HepG2 (cell line): ENCODE data around the gene ARL5C. TPM values are rescaled to one million over a fixed set of nuclear protein-coding genes. Genes with fewer than 3 reads are reported as not detected.

Source experiments
- ATAC-seq: fragments of 200-7000 bp; cut with Tn5 transposase; 3 replicates; pipeline ENCODE4 v1.9.1; 2020; ENCODE audit warnings: mild to moderate bottlenecking, moderate library complexity
- BruUV-seq: library from RNA; stranded (reverse); fragments of 400-500 nt; replicated peaks from 2 replicates; lab custom pipeline; 2021; lab: Mats Ljungman, UMichigan
- CTCF ChIA-PET: fragments of 300-600 bp; formaldehyde crosslinking; extraction: SDS; loops from one replicate; lab custom pipeline; 2021; ENCODE audit warnings: low total read pairs, inconsistent platforms, low intra/inter-chr PET ratio; lab: Yijun Ruan, JAX
- POLR2A ChIA-PET: fragments of 350-600 bp; sonication (Branson Sonifier 250); formaldehyde crosslinking; loops from one replicate; lab custom pipeline; 2020; ENCODE audit warnings: antibody characterized with exemption, inconsistent platforms; lab: Yijun Ruan, JAX
- DNase-seq: peaks from one replicate; pipeline ENCODE4 v3.0.0-alpha.2; 2015; ENCODE audit warnings: low spot score
- FAIRE-seq: peaks from 3 replicates; lab custom pipeline; 2011; peaks lifted over from hg19 to GRCh38; lab: Jason Lieb, UNC
- H2AFZ ChIP-seq: one replicate; pipeline ENCODE4 v1.6.1; 2011; ENCODE audit warnings: low read length, inconsistent platforms
- H3K27ac ChIP-seq: fragments of 300-600 bp; 3 replicates; pipeline ENCODE4 v1.8.0; 2011; ENCODE audit warnings: mixed run types, mild to moderate bottlenecking, mixed read lengths, low read length, inconsistent platforms; ENCODE audit not compliant: insufficient read depth; ENCODE audit errors: extremely low read length
- H3K27me3 ChIP-seq, 2 experiments: fragments of 200-600 bp in 1 of 2; 2 replicates in 1 of 2; 3 replicates in 1 of 2; pipeline versions ENCODE4 v1.6.0 to v1.8.0; 2011; ENCODE audit warnings: low read length in 2 of 2, mild to moderate bottlenecking in 2 of 2, moderate library complexity in 2 of 2, inconsistent platforms in 1 of 2; ENCODE audit not compliant: insufficient read depth in 2 of 2, control insufficient read depth in 1 of 2
- H3K36me3 ChIP-seq, 2 experiments: fragments of 200-600 bp in 1 of 2; replicated peaks in 1 of 2; 2 replicates in 1 of 2; 3 replicates in 1 of 2; pipeline versions ENCODE4 v1.5.1 to v1.8.0; 2011; ENCODE audit warnings: low read length in 2 of 2, inconsistent platforms in 1 of 2; ENCODE audit not compliant: insufficient read depth in 2 of 2, control insufficient read depth in 1 of 2
- H3K4me1 ChIP-seq: 2 replicates; pipeline ENCODE4 v1.5.1; 2012; ENCODE audit warnings: low read length, inconsistent platforms; ENCODE audit not compliant: insufficient read depth
- H3K4me2 ChIP-seq: 2 replicates; pipeline ENCODE4 v1.6.0; 2011; ENCODE audit warnings: low read depth, low read length, inconsistent platforms
- H3K4me3 ChIP-seq, 3 experiments: fragments of 200-600 bp in 1 of 3; sonication (generic), shearing (Covaris generic) in 1 of 3; replicated peaks in 1 of 3; 2 replicates each; pipeline ENCODE4 v1.5.1; 2011 to 2016; ENCODE audit warnings: low read length in 3 of 3, inconsistent platforms in 2 of 3, low read depth in 2 of 3, mild to moderate bottlenecking in 2 of 3, control low read depth in 1 of 3, mixed read lengths in 1 of 3; ENCODE audit not compliant: insufficient read depth in 1 of 3
- H3K79me2 ChIP-seq: one replicate; pipeline ENCODE4 v1.6.1; 2011; ENCODE audit warnings: low read length, inconsistent platforms; ENCODE audit not compliant: insufficient read depth
- H3K9ac ChIP-seq: 2 replicates; pipeline ENCODE4 v1.6.0; 2011; ENCODE audit warnings: mild to moderate bottlenecking, low read depth, low read length, inconsistent platforms; ENCODE audit not compliant: insufficient read depth
- H3K9me3 ChIP-seq: 2 replicates; pipeline ENCODE4 v1.5.1; 2012; ENCODE audit warnings: mild to moderate bottlenecking, low read length
- H4K20me1 ChIP-seq: 2 replicates; pipeline ENCODE4 v1.6.0; 2011; ENCODE audit warnings: inconsistent platforms, mild to moderate bottlenecking, low read length, moderate library complexity; ENCODE audit not compliant: insufficient read depth
- HBP1 ChIP-seq: IDR thresholded peaks from 2 replicates; pipeline ENCODE4 v1.6.1; 2016; ENCODE audit warnings: low read depth, control low read depth
- HES4 ChIP-seq: sonication (generic); formaldehyde crosslinking; IDR thresholded peaks from 2 replicates; pipeline ENCODE4 v1.9.0; 2021; ENCODE audit warnings: mild to moderate bottlenecking, missing genetic modification reagents, borderline replicate concordance
- HIVEP1 ChIP-seq: sonication (generic); formaldehyde crosslinking; IDR thresholded peaks from 2 replicates; pipeline ENCODE4 v1.4.0; 2020; ENCODE audit warnings: mild to moderate bottlenecking, missing genetic modification reagents
- NAIF1 ChIP-seq: sonication (generic); formaldehyde crosslinking; IDR thresholded peaks from 2 replicates; pipeline ENCODE4 v1.5.0; 2020; ENCODE audit warnings: mild to moderate bottlenecking, missing genetic modification reagents, borderline replicate concordance
- PHB2 ChIP-seq: fragments of 450-650 bp; IDR thresholded peaks from 2 replicates; pipeline ENCODE4 v1.6.1; 2018; ENCODE audit not compliant: partially characterized antibody
- ZNF343 ChIP-seq: sonication (generic); formaldehyde crosslinking; IDR thresholded peaks from 2 replicates; pipeline ENCODE4 v1.4.0; 2020; ENCODE audit warnings: mild to moderate bottlenecking, missing genetic modification reagents
- WGBS: methylation state at CpG from one replicate; pipeline ENCODE4 v1.1.6; 2017; ENCODE audit warnings: low lambda C conversion rate; 5-methylcytosine and 5-hydroxymethylcytosine counted together
- in situ Hi-C: cut with HindIII; loops from 2 replicates; pipeline ENCODE4 v1.10.0; 2017; ENCODE audit warnings: low pct_unique_long_range_greater_than_20kb; ENCODE audit not compliant: extremely low pct_ligation_motif_present
- intact Hi-C: fragments of 100-400 bp; cut with micrococcal nuclease; formaldehyde crosslinking; loops from one replicate; pipeline ENCODE4 v1.10.0; 2022; ENCODE audit not compliant: unreplicated experiment
- polyA plus RNA-seq, 8 experiments: library from polyadenylated mRNA; depleted of rRNA in 3 of 8; stranded (reverse) in 7 of 8; unstranded in 1 of 8; fragments of >200 nt; fragmentation: Illumina TruSeq in 4 of 8; extraction: Trizol in 4 of 8; gene quantifications; 2 replicates each; pipeline versions ENCODE4 v1.2.1 to v1.2.3, GENCODE V29; 2011 to 2016; ENCODE audit warnings: low read depth in 4 of 8, missing spikeins in 1 of 8, mixed read lengths in 1 of 8; ENCODE audit not compliant: insufficient read depth in 1 of 8
- total RNA-seq, 5 experiments: library from RNA; depleted of rRNA; stranded (reverse); fragments of >200 nt; fragmentation: Illumina TruSeq; extraction: Trizol; gene quantifications; 2 replicates each; pipeline ENCODE4 v1.2.3, GENCODE V29; 2016; ENCODE audit warnings: low read depth in 1 of 5
- TF ChIP-seq, protein P1 (sequence below): sonication (generic); formaldehyde crosslinking; IDR thresholded peaks from 2 replicates; pipeline ENCODE4 v1.4.0; 2020; ENCODE audit warnings: missing genetic modification reagents

Gene ARL5C
- total and polyA plus RNA-seq, 2 of the 13 experiments (the other 11 are each of a cell fraction or from before 2014, with no cell fraction given) = not detected

DNA sequence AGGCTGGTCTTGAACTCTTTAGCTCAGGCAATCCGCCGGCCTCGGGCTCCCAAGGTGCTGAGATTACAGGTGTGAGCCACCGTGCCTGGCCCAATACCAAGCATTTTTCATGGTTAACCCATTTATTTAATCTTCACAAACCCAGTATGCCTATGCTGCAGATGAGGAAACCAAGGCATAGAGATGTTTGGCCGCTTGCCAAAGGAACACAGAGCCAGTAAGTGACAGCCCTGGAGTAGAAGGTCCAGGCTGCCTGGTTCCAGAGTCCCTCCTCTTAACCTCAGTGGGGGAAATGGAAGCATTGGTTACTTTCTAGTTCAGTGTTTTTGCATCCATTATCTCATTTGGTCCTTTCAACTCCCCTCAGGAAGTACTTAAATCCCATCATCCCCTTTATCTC is 15.3 kb upstream of the ARL5C start:
- H3K4me1 ChIP-seq = no peaks in the 10 kb centered on the region
- no TSS peak for BruUV-seq
- in situ Hi-C loops (no loop called here), intact Hi-C loops (no loop called here)
- FAIRE-seq (no peak), ATAC-seq (no peak), DNase-seq (no peak)
- POLR2A ChIA-PET = no interaction called here
- no peak overlapping the region for H3K9ac ChIP-seq
- no peaks in the 10 kb centered on the region for H4K20me1 ChIP-seq
- no peaks in the 10 kb centered on the region for H3K9me3 ChIP-seq
- no peak overlapping the region for H2AFZ ChIP-seq
- no peak overlapping the region for H3K4me3 ChIP-seq
- 91% methylated on average over 5 of the region's 5 CpGs for WGBS
- H3K79me2 ChIP-seq = no peaks in the 10 kb centered on the region
- no peak overlapping the region for H3K27ac ChIP-seq
- no peak overlapping the region for H3K4me2 ChIP-seq
- CTCF ChIA-PET = no interaction called here
- no peaks in the 10 kb centered on the region for H3K27me3 ChIP-seq
- TF ChIP-seq PHB2 (no peak), HBP1 (CRISPR knock-in tag) (no peak), HIVEP1 (CRISPR knock-in tag) (no peak), HES4 (CRISPR knock-in tag) (no peak), ZNF343 (no peak), NAIF1 (no peak)
- TF ChIP-seq, protein P1, sequence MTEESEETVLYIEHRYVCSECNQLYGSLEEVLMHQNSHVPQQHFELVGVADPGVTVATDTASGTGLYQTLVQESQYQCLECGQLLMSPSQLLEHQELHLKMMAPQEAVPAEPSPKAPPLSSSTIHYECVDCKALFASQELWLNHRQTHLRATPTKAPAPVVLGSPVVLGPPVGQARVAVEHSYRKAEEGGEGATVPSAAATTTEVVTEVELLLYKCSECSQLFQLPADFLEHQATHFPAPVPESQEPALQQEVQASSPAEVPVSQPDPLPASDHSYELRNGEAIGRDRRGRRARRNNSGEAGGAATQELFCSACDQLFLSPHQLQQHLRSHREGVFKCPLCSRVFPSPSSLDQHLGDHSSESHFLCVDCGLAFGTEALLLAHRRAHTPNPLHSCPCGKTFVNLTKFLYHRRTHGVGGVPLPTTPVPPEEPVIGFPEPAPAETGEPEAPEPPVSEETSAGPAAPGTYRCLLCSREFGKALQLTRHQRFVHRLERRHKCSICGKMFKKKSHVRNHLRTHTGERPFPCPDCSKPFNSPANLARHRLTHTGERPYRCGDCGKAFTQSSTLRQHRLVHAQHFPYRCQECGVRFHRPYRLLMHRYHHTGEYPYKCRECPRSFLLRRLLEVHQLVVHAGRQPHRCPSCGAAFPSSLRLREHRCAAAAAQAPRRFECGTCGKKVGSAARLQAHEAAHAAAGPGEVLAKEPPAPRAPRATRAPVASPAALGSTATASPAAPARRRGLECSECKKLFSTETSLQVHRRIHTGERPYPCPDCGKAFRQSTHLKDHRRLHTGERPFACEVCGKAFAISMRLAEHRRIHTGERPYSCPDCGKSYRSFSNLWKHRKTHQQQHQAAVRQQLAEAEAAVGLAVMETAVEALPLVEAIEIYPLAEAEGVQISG (CRISPR knock-in tag) = no peak
- TF ChIP-seq, all 625 proteins: peak for 0
- H3K36me3 ChIP-seq = peaks cover 0 to 1% of the 10 kb centered on the region in 2 experiments; a peak in 1 of 5 replicates
